Left renal cortex interstitium (tissue), 4 donors: Measurements from ENCODE around the gene SNORC. TPM values are rescaled to one million over a fixed set of nuclear protein-coding genes. Genes with fewer than 3 reads are reported as not detected.
"Not testable (repeated sequence)": the region's sequence is repeated elsewhere in the genome, so short reads cannot be mapped to it uniquely, and the experiment has no call there.

Experiments used
- DNase-seq, 4 donors: peaks; one replicate each; pipeline ENCODE4 v3.0.0-alpha.2; 2013; ENCODE audit warnings: low read depth in 4 of 4, low spot score in 2 of 4, missing footprints in 1 of 4
- polyA plus RNA-seq, 4 donors: library from polyadenylated mRNA; unstranded; fragments of 120-200 nt; gene quantifications; one replicate each; pipeline ENCODE4 v1.2.1, GENCODE V29; 2013; ENCODE audit not compliant: insufficient read length in 4 of 4

The SNORC gene
- polyA plus RNA-seq, 4 donors: 0.92 to 3.7 (median 2.0) TPM

DNA sequence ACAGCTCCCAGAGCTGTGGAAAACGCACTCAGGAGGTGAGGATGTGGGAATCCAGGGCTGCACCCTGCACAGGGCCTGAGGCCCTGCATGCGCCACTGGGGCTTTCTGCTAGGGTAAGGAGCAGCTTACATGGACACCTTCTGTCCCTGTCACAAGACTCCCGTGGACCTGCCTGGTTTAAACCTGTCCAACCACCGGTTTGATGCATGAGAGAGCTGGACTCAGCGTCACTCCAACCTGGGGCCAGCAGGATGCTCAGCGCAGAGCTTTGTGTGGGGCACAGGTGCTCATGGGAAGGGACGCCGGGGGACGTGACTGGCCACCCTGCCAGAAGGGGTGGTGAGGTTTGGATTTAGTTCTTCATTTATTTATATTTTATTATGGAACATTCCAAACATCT, 24.2 kb downstream of the SNORC start:
- DNase-seq: no peak

DNA sequence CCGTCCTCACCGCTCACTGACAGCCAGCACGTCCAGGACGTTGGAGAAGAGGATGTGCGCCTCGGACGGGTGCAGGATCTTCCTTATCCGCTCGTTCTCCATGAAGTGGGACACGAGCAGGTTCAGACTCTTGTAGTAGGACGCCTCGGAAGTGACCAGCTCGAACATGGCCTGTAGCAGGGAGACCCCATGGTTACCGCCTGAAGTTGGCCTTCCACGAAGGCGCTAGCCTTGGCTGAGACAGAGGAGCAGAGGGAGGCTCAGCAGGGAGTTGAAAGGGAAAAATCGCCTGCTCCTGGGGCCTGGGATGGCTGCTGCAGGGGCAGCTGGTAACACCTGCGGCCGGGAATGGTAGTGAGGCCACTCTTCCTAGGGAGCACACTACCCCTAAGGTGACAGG, 24.7 kb downstream of the SNORC start:
- DNase-seq: no peak

- no peak for DNase-seq
Observed at GRCh38 chr2:232896111-232896510, 26.0 kb downstream of the SNORC start.

DNA sequence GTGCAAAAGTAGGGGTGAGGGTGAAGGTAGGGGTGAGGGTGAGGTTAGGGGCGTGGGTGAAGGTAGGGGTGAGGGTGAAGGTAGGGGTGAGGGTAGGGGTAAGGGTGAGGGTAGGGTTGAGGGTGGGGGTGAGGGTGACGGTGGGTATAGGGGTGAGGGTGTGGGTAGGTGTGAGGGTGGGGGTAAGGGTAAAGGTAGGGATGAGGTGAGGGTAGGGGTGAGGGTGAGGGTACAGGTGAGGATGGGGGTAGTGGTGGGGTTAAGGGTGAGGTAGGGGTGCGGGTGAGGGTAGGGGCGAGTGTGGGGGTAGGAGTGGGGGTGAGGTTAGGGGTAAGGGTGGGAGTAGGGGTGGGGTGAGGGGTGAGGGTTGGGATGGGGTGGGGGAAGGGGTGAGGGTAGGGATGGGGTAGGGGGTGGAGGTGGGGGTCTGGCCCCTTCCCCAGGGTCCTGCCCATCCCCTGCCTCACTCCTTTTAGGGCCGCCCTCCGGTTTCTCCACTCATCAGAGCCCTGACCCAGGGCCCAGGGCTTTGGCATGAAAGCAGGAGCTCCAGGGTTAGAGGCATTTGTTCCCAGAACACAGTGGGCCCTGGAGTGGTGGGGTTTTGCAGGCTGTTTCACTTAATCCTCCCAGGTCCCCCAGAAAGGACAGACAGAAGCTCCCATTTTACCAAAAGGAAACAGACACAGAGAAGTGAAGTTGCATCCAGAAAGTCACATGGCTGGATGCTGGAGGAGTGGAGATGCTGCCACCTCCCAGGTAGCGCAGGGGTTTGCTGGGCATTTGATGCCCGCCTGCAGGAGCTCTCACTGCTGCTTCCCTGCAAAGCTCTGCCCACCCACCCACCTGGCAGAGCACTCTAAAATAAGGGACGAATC, 26.9 kb downstream of the SNORC start:
- no peak for DNase-seq

- no peak for DNase-seq
Observed at GRCh38 chr2:232897598-232898408, 27.7 kb downstream of the SNORC start.

- no peak for DNase-seq
Observed at GRCh38 chr2:232898592-232899543, 28.8 kb downstream of the SNORC start.

- DNase-seq: no peak
Observed at GRCh38 chr2:232900811-232901735, 31.0 kb downstream of the SNORC start.

GRCh38 chr2:232901736-232902578, 31.9 kb downstream of the SNORC start:
- DNase-seq: no peak

GRCh38 chr2:232903989-232904388, 33.9 kb downstream of the SNORC start:
- DNase-seq: no peak

- not testable (repeated sequence) for DNase-seq
Observed at GRCh38 chr2:232906867-232907717, 37.0 kb downstream of the SNORC start.

DNA sequence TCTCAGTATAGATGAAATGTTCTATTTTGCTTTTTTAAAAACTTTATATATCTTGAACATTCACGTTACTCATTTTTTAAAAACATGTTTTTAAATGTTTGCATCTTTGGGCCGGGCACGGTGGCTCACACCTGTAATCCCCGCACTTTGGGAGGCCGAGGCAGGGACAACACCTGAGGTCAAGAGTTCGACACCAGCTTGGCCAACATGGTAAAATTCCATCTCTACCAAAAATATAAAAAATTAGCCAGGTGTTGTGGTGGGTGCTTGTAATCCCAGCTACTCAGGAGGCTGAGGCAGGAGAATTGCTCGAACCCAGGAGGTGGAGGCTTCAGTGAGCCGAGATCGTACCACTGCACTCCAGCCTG, 37.6 kb downstream of the SNORC start:
- DNase-seq: not testable (repeated sequence)

DNA sequence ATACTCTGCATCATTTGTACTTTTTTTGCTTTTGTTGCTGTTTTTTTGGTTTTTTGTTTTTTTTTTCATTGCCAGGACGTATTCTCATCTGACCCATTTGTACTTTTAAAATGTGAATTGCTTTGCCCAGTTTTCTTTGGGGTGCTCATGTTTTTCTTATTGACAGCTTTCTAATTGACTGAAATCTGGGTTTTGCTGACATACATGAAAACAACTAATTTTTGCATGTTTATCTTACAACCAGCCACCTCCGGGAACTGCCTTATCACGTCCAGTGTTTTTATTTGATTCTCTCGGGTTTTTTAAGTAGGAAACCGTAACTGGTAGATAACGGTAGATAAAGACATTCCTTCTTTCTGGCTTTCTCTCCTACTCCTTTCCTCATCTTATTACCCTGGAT, 38.6 kb downstream of the SNORC start:
- no peak for DNase-seq

DNA sequence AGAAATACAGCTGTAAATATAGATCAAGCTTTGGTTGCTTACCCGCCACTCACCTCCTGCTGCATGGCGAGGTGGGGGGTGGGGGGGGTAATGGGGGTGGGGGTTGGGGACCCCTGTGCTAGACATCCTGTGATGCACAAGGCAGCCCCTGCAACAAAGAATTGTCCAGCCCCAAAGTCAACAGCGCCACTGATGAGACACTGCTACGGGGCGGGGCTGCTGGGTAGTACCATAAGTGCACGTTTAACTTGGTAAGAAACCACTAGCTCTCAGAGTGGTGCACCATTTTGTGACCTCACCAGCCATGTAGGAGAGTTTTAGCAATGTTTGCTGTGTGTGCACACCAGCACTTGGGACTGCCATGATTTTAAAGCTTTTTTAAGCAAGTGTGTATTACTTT, 40.3 kb downstream of the SNORC start:
- no peak for DNase-seq

DNA sequence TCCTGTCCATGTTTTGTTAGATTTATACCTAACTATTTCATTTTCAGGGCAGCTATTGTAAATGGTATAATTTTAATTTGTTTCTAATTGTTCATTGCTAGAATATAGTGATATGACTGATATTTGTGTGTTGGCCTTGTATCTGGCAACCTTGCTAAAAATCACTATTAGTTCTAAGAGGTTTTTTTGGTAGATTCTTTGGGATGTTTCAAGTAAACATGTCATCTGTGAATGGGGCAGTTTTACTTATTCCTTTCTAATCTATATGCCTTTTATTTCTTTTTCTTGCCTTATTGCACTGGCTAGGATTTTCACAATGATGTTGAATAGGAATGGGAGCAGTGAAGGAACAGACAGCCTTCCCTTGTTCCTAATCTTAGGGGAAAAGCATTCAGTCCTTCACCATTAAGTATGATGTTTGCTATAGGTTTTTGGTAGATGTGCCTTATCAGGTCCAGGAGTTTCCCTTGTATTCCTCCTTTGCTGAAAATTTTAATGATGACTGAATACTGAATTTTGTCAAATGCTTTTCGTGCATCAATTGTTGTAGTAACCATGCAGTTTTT, 41.7 kb downstream of the SNORC start:
- DNase-seq: no peak

- DNase-seq: no peak
Observed at GRCh38 chr2:232913903-232914302, 43.8 kb downstream of the SNORC start.

- no peak for DNase-seq
Observed at GRCh38 chr2:232919141-232919540, 49.1 kb downstream of the SNORC start.

DNA sequence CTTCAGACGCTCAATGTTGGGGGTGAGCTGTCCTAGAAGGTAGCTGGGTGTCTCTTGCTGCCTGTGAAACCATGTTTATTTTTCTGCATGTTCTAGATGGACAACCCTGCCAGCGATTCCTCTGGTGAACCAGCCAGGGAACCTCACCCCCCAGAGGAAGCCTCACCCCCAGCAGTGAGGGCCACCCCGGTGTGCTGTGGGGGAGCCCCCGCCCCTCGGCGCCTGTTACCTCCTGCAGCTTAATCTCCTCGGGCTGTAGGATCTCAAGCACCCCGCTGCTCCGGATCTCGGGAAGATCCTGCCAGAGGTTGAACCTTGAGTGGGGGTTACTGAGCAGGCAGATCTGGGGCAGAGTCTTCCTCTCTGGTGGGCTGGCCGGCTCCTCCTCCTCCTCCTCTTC, 50.0 kb downstream of the SNORC start:
- DNase-seq: no peak
